Endothelial cell of umbilical vein (primary cell): ENCODE data around the gene DCUN1D2. TPM values are rescaled to one million over a fixed set of nuclear protein-coding genes. Genes with fewer than 3 reads are reported as not detected.

Experiments
- BruUV-seq: library from RNA; stranded (reverse); fragments of 400-500 nt; replicated peaks from 2 replicates; lab custom pipeline; 2021; lab: Mats Ljungman, UMichigan
- CTCF ChIA-PET: fragments of 300-600, 350-600 bp; sonication (Branson Sonifier 250); formaldehyde crosslinking; loops from one replicate; lab custom pipeline; 2021; ENCODE audit warnings: antibody characterized with exemption, inconsistent platforms; lab: Charles Lee
- POLR2A ChIA-PET: fragments of 300-600, 350-600 bp; sonication (Branson Sonifier 250); formaldehyde crosslinking; loops from one replicate; lab custom pipeline; 2021; ENCODE audit warnings: antibody characterized with exemption, inconsistent platforms; lab: Charles Lee
- DNase-seq: peaks from one replicate; pipeline ENCODE4 v3.0.0-alpha.2; 2011; ENCODE audit warnings: low read depth, low spot score
- FAIRE-seq: peaks from 2 replicates; lab custom pipeline; 2011; peaks lifted over from hg19 to GRCh38; lab: Jason Lieb, UNC
- H2AFZ ChIP-seq: 2 replicates; pipeline ENCODE4 v1.6.0; 2012; ENCODE audit warnings: low read depth, low read length, control low read depth, inconsistent platforms
- H3K27ac ChIP-seq: 2 replicates; pipeline ENCODE4 v1.5.1; 2011; ENCODE audit warnings: low read depth, mild to moderate bottlenecking, control low read depth, low read length, moderate library complexity; ENCODE audit not compliant: insufficient read depth
- H3K27me3 ChIP-seq, 2 experiments: 2 replicates each; pipeline versions ENCODE4 v1.6.0 to v1.6.1; 2011; ENCODE audit warnings: low read length in 2 of 2, mixed read lengths in 1 of 2; ENCODE audit not compliant: control insufficient read depth in 2 of 2, insufficient read depth in 2 of 2
- H3K36me3 ChIP-seq, 2 experiments: 2 replicates in 1 of 2; 3 replicates in 1 of 2; pipeline ENCODE4 v1.5.1; 2011; ENCODE audit warnings: low read length in 2 of 2, mild to moderate bottlenecking in 1 of 2, moderate library complexity in 1 of 2; ENCODE audit not compliant: control insufficient read depth in 2 of 2, insufficient read depth in 2 of 2; ENCODE audit errors: extremely low read depth in 1 of 2
- H3K4me1 ChIP-seq: 3 replicates; pipeline ENCODE4 v1.5.1; 2011; ENCODE audit warnings: mild to moderate bottlenecking, low read length; ENCODE audit not compliant: control insufficient read depth, insufficient read depth; ENCODE audit errors: extremely low read depth
- H3K4me2 ChIP-seq: 2 replicates; pipeline ENCODE4 v1.6.1; 2011; ENCODE audit warnings: low read length, control low read depth, mixed read lengths; ENCODE audit not compliant: insufficient read depth
- H3K4me3 ChIP-seq, 3 experiments: fragments of 200-600 bp in 1 of 3; sonication (generic), shearing (Covaris generic) in 1 of 3; replicated peaks in 1 of 3; 2 replicates each; pipeline ENCODE4 v1.5.1; 2011 to 2016; ENCODE audit warnings: control low read depth in 3 of 3, low read length in 3 of 3, mild to moderate bottlenecking in 2 of 3, inconsistent platforms in 1 of 3, low read depth in 1 of 3, moderate library complexity in 1 of 3; ENCODE audit not compliant: insufficient read depth in 1 of 3
- H3K79me2 ChIP-seq: 2 replicates; pipeline ENCODE4 v1.6.0; 2012; ENCODE audit warnings: low read length, inconsistent platforms; ENCODE audit not compliant: control insufficient read depth, insufficient read depth
- H3K9ac ChIP-seq: replicated peaks from 2 replicates; pipeline ENCODE3; 2011; ENCODE audit warnings: low read length, control low read depth; ENCODE audit not compliant: insufficient read depth; ENCODE audit errors: extremely low read depth
- H3K9me1 ChIP-seq: replicated peaks from 3 replicates; pipeline ENCODE4 v1.6.0; 2011; ENCODE audit warnings: mild to moderate bottlenecking, low read length; ENCODE audit not compliant: control insufficient read depth, insufficient read depth; ENCODE audit errors: extremely low read depth
- H3K9me3 ChIP-seq: replicated peaks from 2 replicates; pipeline ENCODE4 v1.5.1; 2012; ENCODE audit warnings: low read length, inconsistent platforms; ENCODE audit not compliant: control insufficient read depth, insufficient read depth
- H4K20me1 ChIP-seq: replicated peaks from 2 replicates; pipeline ENCODE3; 2011; ENCODE audit warnings: mild to moderate bottlenecking, low read length; ENCODE audit not compliant: control insufficient read depth, insufficient read depth; ENCODE audit errors: extremely low read depth
- EZH2 ChIP-seq: IDR thresholded peaks from 2 replicates; pipeline ENCODE4 v1.6.1; 2012; ENCODE audit warnings: borderline replicate concordance, low read depth, mild to moderate bottlenecking, moderate library complexity, low read length, inconsistent platforms; ENCODE audit not compliant: severe bottlenecking
- JUN ChIP-seq: IDR thresholded peaks from 2 replicates; pipeline ENCODE4 v1.6.1; 2011; ENCODE audit warnings: borderline replicate concordance, low read depth; ENCODE audit not compliant: insufficient read length, insufficient read depth
- MYC ChIP-seq: IDR thresholded peaks from one replicate; pipeline ENCODE4 v1.6.1; 2011; ENCODE audit warnings: mild to moderate bottlenecking, low read depth, low read length
- POLR2A ChIP-seq: IDR thresholded peaks from 2 replicates; pipeline ENCODE4 v1.6.1; 2012; ENCODE audit warnings: low read depth, mild to moderate bottlenecking, control low read depth, low read length
- dilution Hi-C: fragments of 300-500 bp; cut with MboI; formaldehyde crosslinking; loops from one replicate; pipeline ENCODE4 v1.15.0; 2019; ENCODE audit warnings: low sequenced_read_pairs; ENCODE audit not compliant: extremely low pct_ligation_motif_present
- intact Hi-C: fragments of 100-400 bp; cut with micrococcal nuclease; formaldehyde crosslinking; loops from one replicate; pipeline ENCODE4 v1.10.0; 2022
- polyA plus RNA-seq, 4 experiments: library from polyadenylated mRNA; depleted of rRNA in 3 of 4; stranded (reverse) in 3 of 4; unstranded in 1 of 4; fragments of >200 nt; gene quantifications; 2 replicates each; pipeline versions ENCODE4 v1.2.1 to v1.2.3, GENCODE V29; 2011 to 2012; ENCODE audit warnings: missing spikeins in 1 of 4
- total RNA-seq: library from RNA; stranded (reverse); gene quantifications from 2 replicates; pipeline ENCODE4 v1.2.3, GENCODE V29; 2021
- TF ChIP-seq, protein P1 (sequence below), 2 donors: IDR thresholded peaks; 1 replicate in 1 of 2; 2 replicates in 1 of 2; pipeline ENCODE4 v1.5.1; 2011; ENCODE audit warnings: low read length in 2 of 2, mild to moderate bottlenecking in 2 of 2, moderate library complexity in 2 of 2, control low read depth in 1 of 2, inconsistent platforms in 1 of 2, low read depth in 1 of 2; ENCODE audit not compliant: insufficient read depth in 1 of 2; ENCODE audit errors: extremely low read depth in 1 of 2
- TF ChIP-seq, protein P2 (sequence below): IDR thresholded peaks from 2 replicates; pipeline ENCODE4 v1.6.1; 2011; ENCODE audit not compliant: insufficient read depth, insufficient read length

Gene DCUN1D2
- total and polyA plus RNA-seq, 2 donors (not counting 3 experiments of a cell fraction or from before 2014, with no cell fraction given): 10.5 to 24.9 TPM

DNA sequence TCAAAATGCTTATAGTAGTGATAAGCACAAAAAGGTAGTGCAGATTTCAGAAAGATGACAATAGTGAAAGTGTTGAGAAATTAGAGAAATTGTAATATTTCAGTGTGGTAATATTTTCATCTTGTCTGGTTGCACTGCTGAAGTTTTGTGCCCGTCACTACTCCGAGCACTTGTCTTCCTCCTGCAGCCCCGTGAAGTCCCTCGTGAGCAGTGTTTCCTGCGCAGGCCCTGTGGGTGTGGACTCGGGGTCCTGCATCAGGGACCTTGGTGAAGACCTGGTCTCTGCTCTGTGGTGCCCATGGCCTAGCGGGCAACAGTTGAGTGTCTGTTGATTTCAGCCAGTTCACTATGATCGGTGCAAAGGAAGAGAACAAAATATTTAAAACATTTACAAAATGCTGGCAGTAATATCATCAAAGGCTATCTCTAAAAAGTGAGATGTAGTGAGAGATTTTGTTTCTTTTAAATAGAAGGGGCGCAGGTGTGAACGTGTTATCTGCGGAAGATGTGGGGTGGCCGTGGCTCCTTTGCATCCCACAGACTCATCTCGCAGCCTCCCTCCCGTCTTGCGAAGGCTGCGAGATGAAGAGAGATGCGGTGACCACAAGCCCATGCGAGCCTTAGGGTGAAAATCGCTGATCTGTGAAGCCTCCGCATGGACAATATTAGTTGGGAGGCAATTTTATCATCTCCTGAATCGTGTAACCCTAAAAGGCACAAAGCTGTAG is 27.7 kb upstream of the DCUN1D2 start:
- Histone ChIP-seq H3K79me2 (peaks cover 4% of the 10 kb centered on the region), H3K36me3 (peaks cover 0 to 21% of the 10 kb centered on the region in 2 experiments), H3K4me2 (no peak overlapping the region), H3K9me3 (no peaks in the 10 kb centered on the region), H3K27me3 (no peaks in the 10 kb centered on the region), H3K9ac (no peak overlapping the region), H3K4me1 (no peaks in the 10 kb centered on the region), H3K4me3 (no peak overlapping the region), H4K20me1 (no peaks in the 10 kb centered on the region), H3K27ac (no peak overlapping the region), H3K9me1 (no peaks in the 10 kb centered on the region), H2AFZ (no peak overlapping the region)
- CTCF ChIA-PET: interaction anchor here (0.9 kb wide), 1 partner anchor 21 kb away, joined by 3 read pairs; no protein-coding TSS in a partner anchor
- FAIRE-seq (no peak), DNase-seq (no peak)
- TF ChIP-seq EZH2 (no peak), JUN (no peak), MYC (no peak), POLR2A (no peak)
- TF ChIP-seq, protein P1, sequence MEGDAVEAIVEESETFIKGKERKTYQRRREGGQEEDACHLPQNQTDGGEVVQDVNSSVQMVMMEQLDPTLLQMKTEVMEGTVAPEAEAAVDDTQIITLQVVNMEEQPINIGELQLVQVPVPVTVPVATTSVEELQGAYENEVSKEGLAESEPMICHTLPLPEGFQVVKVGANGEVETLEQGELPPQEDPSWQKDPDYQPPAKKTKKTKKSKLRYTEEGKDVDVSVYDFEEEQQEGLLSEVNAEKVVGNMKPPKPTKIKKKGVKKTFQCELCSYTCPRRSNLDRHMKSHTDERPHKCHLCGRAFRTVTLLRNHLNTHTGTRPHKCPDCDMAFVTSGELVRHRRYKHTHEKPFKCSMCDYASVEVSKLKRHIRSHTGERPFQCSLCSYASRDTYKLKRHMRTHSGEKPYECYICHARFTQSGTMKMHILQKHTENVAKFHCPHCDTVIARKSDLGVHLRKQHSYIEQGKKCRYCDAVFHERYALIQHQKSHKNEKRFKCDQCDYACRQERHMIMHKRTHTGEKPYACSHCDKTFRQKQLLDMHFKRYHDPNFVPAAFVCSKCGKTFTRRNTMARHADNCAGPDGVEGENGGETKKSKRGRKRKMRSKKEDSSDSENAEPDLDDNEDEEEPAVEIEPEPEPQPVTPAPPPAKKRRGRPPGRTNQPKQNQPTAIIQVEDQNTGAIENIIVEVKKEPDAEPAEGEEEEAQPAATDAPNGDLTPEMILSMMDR (IDR thresholded peaks at IDR 0.05; ENCODE audit: extremely low read depth in 1 of 2, insufficient read depth in 1 of 2, low read depth in 1 of 2, low read length in 2 of 2): no peak
- POLR2A ChIA-PET: no interaction called here
- BruUV-seq: no TSS peak
- intact Hi-C loops: no loop called here
- dilution Hi-C loops: no loop called here

DNA sequence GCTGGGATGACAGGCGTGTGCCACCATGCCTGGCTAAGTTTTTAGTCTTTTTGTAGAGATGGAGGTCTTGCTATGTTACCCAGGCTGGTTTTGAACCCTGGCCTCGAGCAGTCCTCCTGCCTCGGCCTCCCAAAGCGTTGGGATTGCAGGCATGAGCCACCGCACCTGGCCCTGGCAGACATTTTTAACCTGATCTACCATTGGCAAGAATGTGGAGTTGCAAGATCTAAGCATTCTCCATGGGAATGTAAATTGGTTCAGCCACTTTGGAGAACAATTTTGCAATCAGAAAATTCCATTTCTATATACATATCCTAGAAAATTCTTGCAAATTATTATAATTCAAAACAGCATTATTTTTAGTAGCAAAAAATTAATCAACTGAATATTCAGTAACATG is 24.3 kb upstream of the DCUN1D2 start:
- dilution Hi-C loops: no loop called here

More for the DNA sequence above, 24.3 kb upstream of the DCUN1D2 start:
- Histone ChIP-seq H3K9me1 (no peaks in the 10 kb centered on the region), H3K27ac (no peak overlapping the region), H3K4me3 (no peak overlapping the region), H2AFZ (no peak overlapping the region), H3K9me3 (no peaks in the 10 kb centered on the region), H3K4me1 (no peaks in the 10 kb centered on the region), H3K4me2 (no peak overlapping the region), H3K36me3 (peaks cover 3 to 32% of the 10 kb centered on the region in 2 experiments), H3K9ac (no peak overlapping the region), H3K79me2 (no peaks in the 10 kb centered on the region), H3K27me3 (no peaks in the 10 kb centered on the region), H4K20me1 (no peaks in the 10 kb centered on the region)
- no peak for DNase-seq
- FAIRE-seq: no peak
- TF ChIP-seq, protein P2, sequence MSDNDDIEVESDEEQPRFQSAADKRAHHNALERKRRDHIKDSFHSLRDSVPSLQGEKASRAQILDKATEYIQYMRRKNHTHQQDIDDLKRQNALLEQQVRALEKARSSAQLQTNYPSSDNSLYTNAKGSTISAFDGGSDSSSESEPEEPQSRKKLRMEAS: no peak
- CTCF ChIA-PET: no interaction called here
- POLR2A ChIA-PET: no interaction called here
- intact Hi-C loops: no loop called here
- no TSS peak for BruUV-seq
